Measurements from ENCODE around the gene CD109.

Gene CD109

DNA sequence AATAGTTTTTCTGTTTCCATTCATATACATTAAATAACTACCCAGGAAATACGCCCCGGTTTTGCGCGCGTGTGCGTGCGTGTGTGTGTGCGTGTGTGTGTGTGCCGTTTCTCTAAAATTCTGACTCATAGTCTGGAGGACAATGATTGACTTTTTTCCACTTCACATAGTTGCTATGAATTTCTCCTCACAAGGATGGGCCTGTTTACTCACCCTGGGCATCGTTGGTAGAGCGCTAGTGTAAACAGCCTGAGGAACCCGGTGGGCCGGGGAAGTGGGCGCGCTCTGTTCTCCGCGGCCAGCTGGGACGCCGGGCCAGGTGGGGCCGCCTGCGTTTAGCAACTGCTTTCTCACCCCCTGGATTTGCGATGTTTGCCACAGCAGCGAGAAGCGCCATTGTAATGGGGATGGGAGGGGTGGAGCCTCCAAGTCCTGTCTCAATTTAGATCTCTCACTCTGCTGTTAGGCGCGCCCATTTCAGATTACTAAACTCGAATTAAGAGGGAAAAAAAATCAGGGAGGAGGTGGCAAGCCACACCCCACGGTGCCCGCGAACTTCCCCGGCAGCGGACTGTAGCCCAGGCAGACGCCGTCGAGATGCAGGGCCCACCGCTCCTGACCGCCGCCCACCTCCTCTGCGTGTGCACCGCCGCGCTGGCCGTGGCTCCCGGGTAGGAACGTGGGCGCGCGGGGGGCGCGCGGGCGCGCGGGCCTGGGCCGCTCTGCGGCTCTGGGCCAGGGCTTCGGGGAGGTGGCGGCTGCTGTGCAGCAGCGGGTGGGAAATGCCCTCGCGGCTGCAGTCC, at the start of gene CD109:
Gene CD109, plus strand, starts transcription at position 585 of the 803 bp plus-strand sequence. Its CDS starts 13 bp downstream, at position 598.
- TF ChIP-seq, protein P1, sequence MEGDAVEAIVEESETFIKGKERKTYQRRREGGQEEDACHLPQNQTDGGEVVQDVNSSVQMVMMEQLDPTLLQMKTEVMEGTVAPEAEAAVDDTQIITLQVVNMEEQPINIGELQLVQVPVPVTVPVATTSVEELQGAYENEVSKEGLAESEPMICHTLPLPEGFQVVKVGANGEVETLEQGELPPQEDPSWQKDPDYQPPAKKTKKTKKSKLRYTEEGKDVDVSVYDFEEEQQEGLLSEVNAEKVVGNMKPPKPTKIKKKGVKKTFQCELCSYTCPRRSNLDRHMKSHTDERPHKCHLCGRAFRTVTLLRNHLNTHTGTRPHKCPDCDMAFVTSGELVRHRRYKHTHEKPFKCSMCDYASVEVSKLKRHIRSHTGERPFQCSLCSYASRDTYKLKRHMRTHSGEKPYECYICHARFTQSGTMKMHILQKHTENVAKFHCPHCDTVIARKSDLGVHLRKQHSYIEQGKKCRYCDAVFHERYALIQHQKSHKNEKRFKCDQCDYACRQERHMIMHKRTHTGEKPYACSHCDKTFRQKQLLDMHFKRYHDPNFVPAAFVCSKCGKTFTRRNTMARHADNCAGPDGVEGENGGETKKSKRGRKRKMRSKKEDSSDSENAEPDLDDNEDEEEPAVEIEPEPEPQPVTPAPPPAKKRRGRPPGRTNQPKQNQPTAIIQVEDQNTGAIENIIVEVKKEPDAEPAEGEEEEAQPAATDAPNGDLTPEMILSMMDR (IDR thresholded peaks at IDR 0.05; ENCODE audit: low read depth, low read length) = no peak
- no peak for DNase-seq (ENCODE audit: extremely low read depth, low read depth)

DNA sequence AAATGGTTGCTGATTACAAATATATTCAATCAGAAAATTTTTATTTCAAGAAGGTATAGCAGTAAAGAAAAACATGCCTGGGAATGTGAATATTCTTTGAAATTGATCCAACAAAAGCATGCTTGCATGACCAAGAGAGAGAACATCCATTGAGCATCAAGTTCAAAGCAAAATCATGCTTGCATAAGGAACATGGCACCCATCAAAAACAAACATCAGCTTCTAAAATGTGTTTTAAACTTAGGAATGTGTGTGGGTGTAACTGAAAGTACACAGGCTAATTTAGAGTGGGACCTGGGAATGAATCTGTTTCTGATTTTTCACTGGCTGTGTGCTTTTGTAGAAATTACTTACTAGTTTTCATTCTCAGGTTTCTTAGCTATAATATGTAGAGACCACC, 47.8 kb upstream of the CD109 start:
- DNase-seq (ENCODE audit: extremely low read depth, low read depth) = no peak
- TF ChIP-seq, protein P1 (IDR thresholded peaks at IDR 0.05; ENCODE audit: low read depth, low read length) = no peak

DNA sequence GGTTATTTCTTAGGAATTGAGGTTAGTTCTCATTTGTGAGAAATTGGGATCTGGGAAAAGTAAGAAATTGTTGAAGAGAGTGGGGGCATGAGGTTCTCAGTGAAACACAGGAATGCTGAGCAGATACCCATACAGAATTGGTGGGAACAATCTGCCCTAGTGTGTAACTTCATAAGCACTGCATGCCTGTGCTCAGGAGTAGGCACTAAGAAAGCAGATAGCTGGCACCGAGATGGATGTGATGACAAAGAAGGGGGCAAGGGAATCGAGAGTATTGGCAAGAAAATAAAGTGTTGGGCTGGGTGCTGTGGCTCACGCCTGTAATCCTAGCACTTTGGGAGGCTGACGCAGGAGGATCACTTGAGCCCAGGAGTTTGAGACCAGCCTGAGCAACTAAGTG, 46.2 kb upstream of the CD109 start:
- TF ChIP-seq, protein P1 (IDR thresholded peaks at IDR 0.05; ENCODE audit: low read depth, low read length) = no peak
- no peak for DNase-seq (ENCODE audit: extremely low read depth, low read depth)

DNA sequence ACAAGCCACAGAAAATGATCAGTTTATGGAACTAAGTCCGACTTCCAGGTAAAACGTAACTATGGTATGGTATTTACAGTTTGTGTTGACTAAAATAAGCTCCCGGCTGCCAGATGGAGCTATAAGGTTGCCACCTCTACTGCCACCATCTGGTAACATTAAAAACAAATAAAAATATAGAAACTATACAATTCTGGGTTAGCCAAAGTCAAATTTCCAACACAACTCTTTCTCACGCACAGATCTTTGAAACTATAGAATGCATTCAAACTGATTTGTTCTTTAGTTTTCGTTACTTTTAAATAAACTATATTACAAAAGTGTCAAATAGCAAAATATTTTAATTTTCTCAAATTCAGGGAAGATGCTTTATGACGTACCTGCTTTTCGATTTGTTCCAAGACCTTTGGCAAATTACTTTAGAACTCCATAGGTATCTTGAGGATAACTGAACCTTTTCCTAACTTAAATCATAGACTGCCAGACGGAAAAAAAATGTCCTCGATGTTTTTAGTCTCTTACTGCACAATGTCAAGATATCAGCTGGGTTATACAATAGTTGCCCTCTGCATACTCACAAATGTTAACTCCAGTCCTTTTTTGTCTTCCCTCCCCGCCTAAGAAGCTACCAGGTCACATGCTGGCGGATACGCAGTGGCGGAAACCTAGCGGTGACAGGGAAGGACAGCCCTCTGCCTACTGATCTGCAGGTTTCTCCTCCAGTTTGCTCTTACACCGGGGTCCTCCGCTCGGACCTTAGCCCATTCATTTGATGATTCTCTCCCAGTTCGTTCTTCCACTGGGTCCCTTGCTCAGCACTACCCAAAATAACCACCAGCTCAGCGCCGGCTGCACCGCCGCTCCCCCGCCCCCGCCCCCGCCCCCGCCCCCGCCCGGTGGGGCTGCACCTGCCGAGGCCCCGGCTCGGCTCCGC, 43.1 kb upstream of the CD109 start:
- TF ChIP-seq, protein P1 (IDR thresholded peaks at IDR 0.05; ENCODE audit: low read depth, low read length) = peak; percentile 38

DNA sequence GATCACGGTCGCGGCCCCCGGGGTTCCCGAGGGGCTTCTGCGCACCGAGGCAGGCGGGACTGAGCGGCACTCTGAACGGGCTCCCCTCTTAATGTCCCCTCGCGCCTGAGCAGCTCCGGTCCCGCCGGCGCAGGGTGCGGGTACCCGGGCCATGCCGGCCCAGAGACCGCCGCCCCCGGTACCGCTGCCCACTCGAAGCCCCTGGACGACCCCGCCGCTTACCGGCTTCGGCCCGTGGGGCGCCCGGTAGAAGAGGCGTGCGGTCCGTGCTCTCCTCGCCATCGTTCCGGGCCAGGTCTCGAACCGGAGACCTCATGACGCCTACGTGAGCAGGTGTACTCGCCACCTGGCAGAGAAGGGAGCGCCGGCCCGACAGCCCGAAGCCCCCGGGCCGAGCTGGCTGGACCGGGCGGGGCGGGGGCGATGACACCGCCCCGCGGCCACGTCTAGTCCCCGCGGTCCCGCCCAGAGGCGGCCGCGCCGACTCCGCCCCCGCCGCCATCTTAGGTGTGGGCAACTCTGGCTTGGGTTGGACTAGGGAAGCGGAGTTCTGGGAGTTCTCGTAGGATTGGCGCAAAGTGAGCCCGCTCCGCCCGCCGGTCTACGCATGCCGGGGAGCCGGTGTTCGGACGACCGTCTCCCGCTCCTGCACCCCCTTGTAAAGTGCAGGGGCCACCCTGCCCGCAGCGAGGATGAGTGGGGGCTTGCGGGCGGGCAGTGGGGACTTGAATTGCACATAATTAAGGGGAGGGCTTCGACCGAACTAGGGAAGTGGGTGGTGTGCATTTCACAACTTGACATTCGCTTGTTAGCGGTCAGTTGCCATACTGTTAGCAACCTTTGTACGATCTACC, 42.2 kb upstream of the CD109 start, which contains the start of gene SLC17A5:
Gene SLC17A5, minus strand, starts transcription at position 422 of the 854 bp plus-strand sequence. Its CDS starts 106 bp downstream, at position 316.
- DNase-seq (ENCODE audit: extremely low read depth, low read depth) = peak; percentile 73
- TF ChIP-seq, protein P1 (IDR thresholded peaks at IDR 0.05; ENCODE audit: low read depth, low read length) = no peak

More for the DNA sequence above, 43.1 kb upstream of the CD109 start:
- DNase-seq (ENCODE audit: extremely low read depth, low read depth) = no peak

DNA sequence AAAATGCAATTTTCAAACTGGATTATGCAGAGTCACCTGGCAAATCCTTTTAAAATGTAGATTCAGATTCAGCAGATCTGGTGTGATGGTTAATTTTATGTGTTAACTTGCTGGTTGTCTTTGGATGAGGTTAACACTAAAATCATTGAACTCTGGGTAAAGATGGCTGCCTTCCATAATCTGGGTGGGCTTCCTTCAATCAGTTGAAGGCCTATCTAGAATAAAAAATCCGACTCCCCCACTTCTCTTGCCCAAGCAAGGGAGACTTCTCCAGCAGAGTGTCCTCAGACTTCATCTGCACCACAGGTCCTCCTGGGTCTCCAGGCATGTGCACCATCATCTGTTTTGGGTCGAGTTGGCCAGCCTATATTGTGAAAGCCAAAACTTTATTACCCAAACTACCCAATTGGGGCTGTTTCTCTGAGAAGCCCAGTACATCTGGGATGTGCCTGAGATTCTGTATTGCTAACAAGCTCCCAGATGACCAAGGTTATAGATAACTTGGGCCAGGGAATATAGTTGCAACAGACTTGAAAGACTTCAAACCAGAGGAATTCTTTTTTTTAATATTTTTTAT, 40.6 kb upstream of the CD109 start:
- DNase-seq (ENCODE audit: extremely low read depth, low read depth) = no peak

More for the DNA sequence above, 40.6 kb upstream of the CD109 start:
- TF ChIP-seq, protein P1 (IDR thresholded peaks at IDR 0.05; ENCODE audit: low read depth, low read length) = no peak

Data from AG09319 (cell line).